Activated CD4-positive, alpha-beta T cell treated with anti-CD3 and anti-CD28 coated beads for 1 hour (primary cell): ENCODE data around the gene MAN2B2.

ENCODE experiments used
- DNase-seq: peaks from one replicate; pipeline ENCODE4 v3.0.0-alpha.2; 2020

The MAN2B2 gene

GRCh38 chr4:6574747-6575502, at the start of gene MAN2B2:
MAN2B2 (plus strand) TSS chr4:6575189; CDS start chr4:6575211, 22 bp downstream.
- DNase-seq = peak; percentile 69

- DNase-seq = no peak
These were observed 49.5 kb upstream of the MAN2B2 start for GRCh38 chr4:6525474-6525873.

- no peak for DNase-seq
These were observed 48.8 kb upstream of the MAN2B2 start for GRCh38 chr4:6526156-6526555.

GRCh38 chr4:6526671-6527091, 48.3 kb upstream of the MAN2B2 start:
- no peak for DNase-seq

GRCh38 chr4:6527259-6527658, 47.7 kb upstream of the MAN2B2 start:
- DNase-seq = no peak

GRCh38 chr4:6527683-6528595, 47.0 kb upstream of the MAN2B2 start:
- DNase-seq = no peak

- no peak for DNase-seq
These were observed 46.0 kb upstream of the MAN2B2 start for GRCh38 chr4:6529021-6529420.

- no peak for DNase-seq
These were observed 44.7 kb upstream of the MAN2B2 start for GRCh38 chr4:6530301-6530700.

- no peak for DNase-seq
These were observed 44.0 kb upstream of the MAN2B2 start for GRCh38 chr4:6530964-6531363.

GRCh38 chr4:6532102-6532501, 42.9 kb upstream of the MAN2B2 start:
- no peak for DNase-seq

GRCh38 chr4:6532658-6533057, 42.3 kb upstream of the MAN2B2 start:
- DNase-seq = no peak

GRCh38 chr4:6534050-6534449, 40.9 kb upstream of the MAN2B2 start:
- DNase-seq = no peak

GRCh38 chr4:6534618-6535328, 40.2 kb upstream of the MAN2B2 start:
- DNase-seq = no peak

- DNase-seq = no peak
These were observed 39.7 kb upstream of the MAN2B2 start for GRCh38 chr4:6535329-6535692.

GRCh38 chr4:6535706-6536105, 39.3 kb upstream of the MAN2B2 start:
- DNase-seq = no peak

- no peak for DNase-seq
These were observed 36.9 kb upstream of the MAN2B2 start for GRCh38 chr4:6538111-6538510.

GRCh38 chr4:6538575-6538974, 36.4 kb upstream of the MAN2B2 start:
- DNase-seq = no peak

- no peak for DNase-seq
These were observed 35.8 kb upstream of the MAN2B2 start for GRCh38 chr4:6539009-6539764.

- no peak for DNase-seq
These were observed 34.1 kb upstream of the MAN2B2 start for GRCh38 chr4:6540879-6541278.

GRCh38 chr4:6541789-6542188, 33.2 kb upstream of the MAN2B2 start:
- no peak for DNase-seq

GRCh38 chr4:6542951-6543350, 32.0 kb upstream of the MAN2B2 start:
- DNase-seq = no peak

GRCh38 chr4:6546091-6546490, 28.9 kb upstream of the MAN2B2 start:
- DNase-seq = no peak
